ENCODE data around the gene TNP2. TPM values are rescaled to one million over a fixed set of nuclear protein-coding genes. Genes with fewer than 3 reads are reported as not detected.

TNP2 gene
- total RNA-seq, 1 donor from 2014 or later: not detected

GRCh38 chr16:11308493-11309283, 39.6 kb upstream of the TNP2 start:
- H3K27me3 ChIP-seq: no peaks in the 10 kb centered on the region
- H3K36me3 ChIP-seq: no peaks in the 10 kb centered on the region
- intact Hi-C loops (cut with DNase I): no loop called here
- DNase-seq: no peak
- H3K9me3 ChIP-seq: no peaks in the 10 kb centered on the region
- H3K27ac ChIP-seq: peak overlapping the region; percentile 82
- no peak for TF ChIP-seq CTCF (IDR thresholded peaks at IDR 0.05)
- H3K4me3 ChIP-seq: no peak overlapping the region
- ATAC-seq: no peak
- peaks cover 30% of the 10 kb centered on the region for H3K4me1 ChIP-seq

GRCh38 chr16:11307639-11308492, 38.7 kb upstream of the TNP2 start:
- intact Hi-C loops (cut with DNase I): no loop called here
- Histone ChIP-seq H3K4me3 (no peak overlapping the region), H3K36me3 (no peaks in the 10 kb centered on the region), H3K4me1 (peaks cover 30% of the 10 kb centered on the region), H3K27me3 (no peaks in the 10 kb centered on the region), H3K9me3 (no peaks in the 10 kb centered on the region), H3K27ac (peak overlapping the region; percentile 82)
- DNase-seq (no peak), ATAC-seq (peak; percentile 20)
- no peak for TF ChIP-seq CTCF (IDR thresholded peaks at IDR 0.05)

- intact Hi-C loops (cut with DNase I): no loop called here
- DNase-seq (no peak), ATAC-seq (peak; percentile 78)
- no peak for TF ChIP-seq CTCF (IDR thresholded peaks at IDR 0.05)
- Histone ChIP-seq H3K9me3 (no peaks in the 10 kb centered on the region), H3K36me3 (no peaks in the 10 kb centered on the region), H3K4me3 (no peak overlapping the region), H3K27me3 (no peaks in the 10 kb centered on the region), H3K27ac (peak overlapping the region; percentile 82), H3K4me1 (peaks cover 25% of the 10 kb centered on the region)
These were observed 38.0 kb upstream of the TNP2 start for GRCh38 chr16:11306997-11307638.

- H3K27ac ChIP-seq: no peak overlapping the region
- ATAC-seq: no peak
- H3K4me1 ChIP-seq: peaks cover 25% of the 10 kb centered on the region
- H3K9me3 ChIP-seq: no peaks in the 10 kb centered on the region
- intact Hi-C loops (cut with DNase I): no loop called here
- no peaks in the 10 kb centered on the region for H3K27me3 ChIP-seq
- no peak overlapping the region for H3K4me3 ChIP-seq
- no peak for DNase-seq
- H3K36me3 ChIP-seq: no peaks in the 10 kb centered on the region
- no peak for TF ChIP-seq CTCF (IDR thresholded peaks at IDR 0.05)
These were observed 37.3 kb upstream of the TNP2 start for GRCh38 chr16:11306381-11306780.

GRCh38 chr16:11303405-11304138, 34.4 kb upstream of the TNP2 start:
- Histone ChIP-seq H3K9me3 (no peaks in the 10 kb centered on the region), H3K36me3 (no peaks in the 10 kb centered on the region), H3K27me3 (no peaks in the 10 kb centered on the region), H3K4me3 (no peak overlapping the region), H3K4me1 (peaks cover 11% of the 10 kb centered on the region), H3K27ac (peak overlapping the region; percentile 74)
- peak; percentile 82 for DNase-seq
- no peak for TF ChIP-seq CTCF (IDR thresholded peaks at IDR 0.05)
- intact Hi-C loops (cut with DNase I): no loop called here
- peak; percentile 80 for ATAC-seq

Data from upper lobe of right lung (tissue), 1 donor.